Neural crest cell (in vitro differentiated cells): Measurements from ENCODE around the gene KHSRP. TPM values are rescaled to one million over a fixed set of nuclear protein-coding genes. Genes with fewer than 3 reads are reported as not detected.

Experiments used
- DNase-seq: peaks from one replicate; pipeline ENCODE4 v3.0.0; 2021; ENCODE audit warnings: low read depth, mixed read lengths, low spot score
- H3K27ac Mint-ChIP-seq: one replicate; pipeline ENCODE4 v1.8.0; 2021; ENCODE audit warnings: mild to moderate bottlenecking, mixed read lengths; ENCODE audit not compliant: unreplicated experiment
- H3K27me3 Mint-ChIP-seq: 2 replicates; pipeline ENCODE4 v1.8.0; 2021; ENCODE audit warnings: low read depth, mild to moderate bottlenecking, mixed read lengths
- H3K36me3 Mint-ChIP-seq: 2 replicates; pipeline ENCODE4 v1.8.0; 2021; ENCODE audit warnings: low read depth, mild to moderate bottlenecking, mixed read lengths
- H3K4me1 Mint-ChIP-seq: 2 replicates; pipeline ENCODE4 v1.8.0; 2021; ENCODE audit warnings: mixed read lengths
- H3K4me3 Mint-ChIP-seq: one replicate; pipeline ENCODE4 v1.8.0; 2021; ENCODE audit warnings: mild to moderate bottlenecking, mixed read lengths
- H3K9me3 Mint-ChIP-seq: 2 replicates; pipeline ENCODE4 v1.8.0; 2021; ENCODE audit warnings: mixed read lengths
- CTCF ChIP-seq: fragments of 200-600 bp; sonication (generic); conservative IDR thresholded peaks from 2 replicates; pipeline ENCODE4 v1.5.0; 2021; ENCODE audit warnings: antibody characterized with exemption, mild to moderate bottlenecking
- total RNA-seq: library from RNA; stranded (reverse); gene quantifications from 2 replicates; pipeline ENCODE4 v1.2.1, GENCODE V29; 2021

Gene KHSRP
- total RNA-seq, 1 donor from 2014 or later: 678 TPM

GRCh38 chr19:6453951-6454565 lies 29.4 kb upstream of the KHSRP start:
- peaks cover 7% of the 10 kb centered on the region for H3K9me3 Mint-ChIP-seq
- no peak for TF ChIP-seq CTCF
- peaks cover 41% of the 10 kb centered on the region for H3K36me3 Mint-ChIP-seq
- H3K27me3 Mint-ChIP-seq: no peaks in the 10 kb centered on the region
- H3K4me3 Mint-ChIP-seq: no peak overlapping the region
- no peak for DNase-seq
- peaks cover 10% of the 10 kb centered on the region for H3K4me1 Mint-ChIP-seq
- no peak overlapping the region for H3K27ac Mint-ChIP-seq

DNA sequence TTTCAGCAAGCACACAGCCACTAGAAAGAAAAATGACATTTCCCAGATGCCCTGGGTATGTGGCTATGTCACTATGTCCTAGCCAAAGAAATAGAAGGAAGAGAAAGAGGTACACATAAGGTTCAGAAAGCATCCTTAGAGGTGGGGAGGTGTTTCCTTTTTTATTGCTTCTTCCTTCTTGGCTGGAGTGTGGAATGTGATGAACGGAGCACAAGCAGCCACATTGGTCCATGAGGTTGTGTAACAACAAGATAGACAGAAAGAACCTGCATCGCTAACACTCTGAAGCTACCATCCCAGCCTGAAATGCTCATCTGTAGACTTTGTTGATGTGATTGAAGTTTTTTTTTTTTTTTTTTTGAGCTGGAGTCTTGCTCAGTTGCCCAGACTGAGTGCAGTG lies 28.3 kb upstream of the KHSRP start:
- Mint-ChIP-seq H3K27me3 (no peaks in the 10 kb centered on the region), H3K4me1 (no peaks in the 10 kb centered on the region), H3K9me3 (peaks cover 7% of the 10 kb centered on the region), H3K36me3 (peaks cover 41% of the 10 kb centered on the region), H3K27ac (no peak overlapping the region), H3K4me3 (no peak overlapping the region)
- no peak for TF ChIP-seq CTCF
- no peak for DNase-seq

DNA sequence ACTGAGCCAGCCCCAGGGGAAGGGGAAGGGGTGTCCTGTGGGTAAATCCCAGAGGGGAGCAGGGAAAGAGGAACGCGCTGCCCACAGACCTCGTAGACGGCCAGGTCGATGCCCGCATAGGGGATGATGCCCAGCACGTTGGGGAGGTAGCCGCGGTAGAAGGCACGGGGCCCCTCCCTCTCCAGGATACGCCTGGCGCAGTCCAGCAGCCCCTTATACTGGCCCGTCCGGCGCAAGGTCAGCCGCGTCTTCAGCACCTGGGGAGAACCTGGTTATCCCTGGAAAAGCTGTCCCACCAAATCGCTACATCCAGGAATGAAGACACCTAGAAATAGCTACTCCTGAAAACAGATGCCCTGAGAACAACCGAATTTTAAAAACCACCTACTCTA lies 27.6 kb upstream of the KHSRP start:
- Mint-ChIP-seq H3K27me3 (no peaks in the 10 kb centered on the region), H3K4me1 (no peaks in the 10 kb centered on the region), H3K36me3 (peaks cover 41% of the 10 kb centered on the region), H3K27ac (no peak overlapping the region), H3K4me3 (no peak overlapping the region), H3K9me3 (peaks cover 7% of the 10 kb centered on the region)
- TF ChIP-seq CTCF: no peak
- DNase-seq: no peak

- H3K27me3 Mint-ChIP-seq: no peaks in the 10 kb centered on the region
- DNase-seq: no peak
- no peak overlapping the region for H3K4me3 Mint-ChIP-seq
- H3K4me1 Mint-ChIP-seq: no peaks in the 10 kb centered on the region
- no peak overlapping the region for H3K27ac Mint-ChIP-seq
- H3K9me3 Mint-ChIP-seq: peaks cover 7% of the 10 kb centered on the region
- TF ChIP-seq CTCF: no peak
- peaks cover 42% of the 10 kb centered on the region for H3K36me3 Mint-ChIP-seq
Observed at GRCh38 chr19:6451583-6452222, 27.1 kb upstream of the KHSRP start.

DNA sequence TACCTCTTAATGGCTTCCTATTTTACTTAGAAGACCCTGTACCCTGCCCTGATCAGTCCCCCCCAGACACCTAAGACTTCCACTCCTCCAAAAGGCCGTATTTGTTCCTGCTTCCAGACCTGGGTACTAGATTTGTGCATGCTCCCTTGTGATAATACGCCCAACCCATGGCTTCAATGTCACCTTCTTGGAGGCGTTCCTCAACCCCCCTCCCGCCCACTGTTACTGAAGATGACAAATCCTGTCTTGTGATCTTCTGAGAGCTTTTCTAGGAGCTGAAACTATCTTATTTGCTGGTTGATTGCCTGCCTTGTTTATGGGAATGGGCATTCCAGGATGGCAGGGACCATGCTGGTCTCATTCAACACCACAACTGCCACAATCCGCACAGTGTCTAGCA lies 25.6 kb upstream of the KHSRP start:
- Mint-ChIP-seq H3K27me3 (no peaks in the 10 kb centered on the region), H3K9me3 (peaks cover 4% of the 10 kb centered on the region)

More for the DNA sequence above, 25.6 kb upstream of the KHSRP start:
- Mint-ChIP-seq H3K36me3 (peaks cover 45% of the 10 kb centered on the region), H3K4me3 (no peak overlapping the region), H3K27ac (no peak overlapping the region), H3K4me1 (no peaks in the 10 kb centered on the region)
- no peak for DNase-seq
- no peak for TF ChIP-seq CTCF
